GM23248 (cell line): ENCODE results near the gene TNNT2.

ENCODE experiments used
- EZH2 ChIP-seq: fragments of 200-600 bp; sonication (generic); IDR thresholded peaks from 2 replicates; pipeline ENCODE4 v1.6.1; 2018; ENCODE audit warnings: antibody characterized with exemption, mild to moderate bottlenecking; ENCODE audit not compliant: insufficient read depth, poor library complexity, severe bottlenecking
- EZH2phosphoT487 ChIP-seq: fragments of 200-600 bp; sonication (generic); IDR thresholded peaks from 2 replicates; pipeline ENCODE4 v1.6.1; 2018; ENCODE audit warnings: antibody characterized with exemption, moderate library complexity, mild to moderate bottlenecking, low read depth; ENCODE audit not compliant: insufficient read depth

- TF ChIP-seq EZH2 (no peak), EZH2phosphoT487 (no peak)
These were observed 40.6 kb downstream of the TNNT2 start for GRCh38 chr1:201336711-201337450.
